ENCODE measurements around the gene DHCR7.

The DHCR7 gene

DNA sequence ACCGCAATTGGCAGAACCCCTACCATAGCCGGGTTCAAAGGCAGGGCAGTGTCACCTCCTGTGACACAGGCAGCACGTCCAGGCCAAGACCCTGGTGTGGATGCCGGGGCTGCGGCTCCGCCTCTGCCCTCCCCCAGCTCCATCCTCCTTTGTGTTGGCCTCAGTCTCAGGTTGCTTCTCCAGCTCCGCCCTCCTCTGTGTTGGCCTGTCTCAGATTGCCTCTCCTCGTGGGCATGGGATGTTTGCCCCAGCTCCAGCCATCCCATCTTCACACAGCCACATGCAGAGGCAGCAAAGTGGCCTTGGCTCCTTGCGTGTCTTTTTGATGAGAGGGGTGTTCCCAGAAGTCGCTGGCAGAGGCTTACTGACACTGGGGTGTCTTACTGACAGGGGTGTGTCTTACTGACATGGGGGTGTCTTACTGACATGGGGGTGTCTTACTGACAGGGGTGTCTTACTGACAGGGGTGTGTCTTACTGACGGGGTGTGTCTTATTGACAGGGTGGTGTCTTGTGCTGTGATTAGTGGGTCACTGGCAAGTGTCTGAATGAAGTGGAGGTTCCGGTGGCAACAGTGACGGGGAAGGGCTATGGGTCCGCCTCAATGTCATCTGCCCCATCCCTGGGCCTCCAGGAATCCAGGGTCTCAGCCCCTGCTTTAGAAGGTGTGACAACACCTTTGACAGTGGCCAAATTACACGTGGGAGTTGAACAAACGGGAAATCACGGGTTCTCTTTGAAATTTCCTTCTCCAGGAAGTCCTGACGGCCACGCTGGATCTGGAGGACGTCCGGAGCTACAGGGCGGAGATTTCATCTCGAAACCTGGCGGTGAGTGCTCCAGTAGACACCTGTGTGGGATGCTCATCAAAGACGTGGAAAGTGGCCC is 29.7 kb upstream of the DHCR7 start:
- DNase-seq, result no peak

DNA sequence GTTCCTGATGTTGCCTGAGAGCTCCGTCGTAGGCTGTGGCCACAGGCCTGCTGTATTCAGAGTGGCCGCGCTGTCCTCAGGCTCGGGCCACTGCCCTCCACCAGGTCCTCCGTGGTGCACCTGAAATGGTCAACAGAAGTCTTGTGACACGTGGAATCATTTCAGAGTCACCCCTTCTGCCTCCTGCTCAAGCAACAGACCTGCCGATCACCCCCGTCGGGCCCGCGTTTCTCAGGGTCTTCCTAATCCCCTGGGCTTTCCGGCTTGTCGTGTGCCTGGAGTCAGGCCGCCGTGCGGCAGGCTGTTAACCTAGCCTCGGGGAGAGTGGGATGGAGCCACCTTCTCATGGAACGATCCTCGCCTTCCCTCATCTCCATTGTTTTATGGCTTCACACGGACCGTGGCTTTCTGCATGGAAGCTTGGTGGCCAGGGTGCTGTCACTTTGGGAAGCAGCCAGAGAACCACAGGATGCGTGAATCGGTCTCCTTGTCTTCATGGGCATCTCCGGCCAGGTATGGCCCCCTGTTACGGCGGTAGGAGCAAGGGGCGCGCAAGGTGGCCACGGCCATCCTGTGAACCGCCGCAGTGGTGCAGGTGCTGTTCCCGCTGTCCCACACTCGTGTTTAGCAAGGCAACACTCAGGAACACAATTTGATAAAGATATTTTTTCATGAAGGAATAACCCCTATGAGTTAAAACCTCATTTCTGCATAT is 28.9 kb upstream of the DHCR7 start:
- no peak for DNase-seq

DNA sequence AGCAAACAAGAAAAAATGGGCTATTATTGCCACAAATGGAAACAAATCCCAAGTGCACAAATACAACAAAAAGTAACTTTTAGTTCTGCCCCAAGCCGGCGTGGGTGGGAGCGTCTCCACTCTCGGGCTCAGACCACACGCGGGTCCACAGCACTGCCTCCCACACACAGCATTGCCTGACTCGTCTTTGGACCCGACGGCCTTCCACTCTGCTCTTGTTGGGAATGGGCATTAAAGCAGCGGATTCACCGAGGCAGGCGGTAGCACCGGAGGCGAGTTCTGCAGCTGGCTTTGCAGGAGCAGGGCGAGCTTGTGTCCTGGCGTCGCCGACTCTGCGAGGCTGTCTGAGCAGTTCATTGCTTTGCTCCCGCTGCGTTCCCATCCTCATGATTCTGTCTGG is 27.8 kb upstream of the DHCR7 start:
- no peak for DNase-seq

DNA sequence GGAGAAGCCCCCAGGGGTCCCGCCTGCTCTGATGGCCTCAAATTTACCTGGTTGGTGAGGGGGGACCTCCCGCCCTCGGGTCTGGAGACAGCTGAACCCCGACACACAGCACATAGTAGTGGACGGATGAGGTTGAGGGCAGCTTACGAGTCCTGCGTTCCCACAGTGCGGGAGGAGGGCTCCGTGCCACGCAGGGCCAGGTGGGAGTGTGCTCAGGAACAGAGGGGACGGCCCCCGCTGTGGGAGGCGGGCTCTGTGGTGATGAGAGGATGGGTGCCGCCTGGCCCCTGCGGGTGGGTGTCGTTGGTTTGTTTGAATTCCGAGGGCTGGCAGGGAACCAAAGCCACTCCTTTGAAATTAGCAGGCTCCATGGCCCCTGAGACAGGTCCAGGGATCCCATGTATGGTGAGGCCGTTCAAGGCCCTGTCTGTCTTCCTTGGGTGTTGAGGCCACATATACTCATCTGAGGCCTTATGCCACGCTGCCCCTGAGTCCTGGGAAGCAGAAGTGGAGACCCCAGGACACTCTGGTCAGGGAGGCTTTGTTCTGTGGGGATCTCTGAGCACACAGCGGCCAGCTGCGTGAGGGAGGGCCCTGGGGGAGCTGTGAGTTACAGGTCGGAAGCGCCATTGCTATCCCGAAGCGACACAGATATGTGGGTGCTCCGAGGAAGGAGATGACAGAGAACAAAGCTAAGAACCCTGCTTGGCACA is 26.7 kb upstream of the DHCR7 start:
- DNase-seq, result no peak

DNA sequence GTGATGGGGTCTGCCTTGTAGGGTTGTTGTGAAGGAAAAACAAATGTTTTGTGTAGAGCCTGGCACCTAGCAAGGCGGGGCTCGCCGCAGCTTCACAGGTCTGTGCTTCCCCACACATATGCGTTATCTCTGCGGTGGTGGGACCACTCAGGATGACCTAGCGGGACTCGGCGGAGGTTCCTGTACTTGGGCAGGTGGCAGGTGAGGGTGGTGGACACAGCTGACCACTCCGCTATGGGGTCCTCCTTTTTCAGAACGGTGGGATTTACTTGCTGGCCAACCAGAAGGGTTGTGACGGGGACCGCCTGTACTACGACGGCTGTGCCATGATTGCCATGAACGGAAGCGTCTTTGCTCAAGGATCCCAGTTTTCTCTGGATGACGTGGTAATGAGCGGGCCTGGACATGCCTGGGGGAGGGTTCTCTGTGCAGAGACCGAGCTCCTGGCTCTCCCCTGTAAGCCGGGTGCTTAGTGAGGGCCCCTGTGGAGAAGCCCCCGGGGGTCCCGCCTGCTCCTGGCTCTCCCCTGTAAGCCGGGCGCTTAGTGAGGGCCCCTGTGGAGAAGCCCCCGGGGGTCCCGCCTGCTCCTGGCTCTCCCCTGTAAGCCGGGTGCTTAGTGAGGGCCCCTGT is 26.1 kb upstream of the DHCR7 start:
- no peak for DNase-seq

DNA sequence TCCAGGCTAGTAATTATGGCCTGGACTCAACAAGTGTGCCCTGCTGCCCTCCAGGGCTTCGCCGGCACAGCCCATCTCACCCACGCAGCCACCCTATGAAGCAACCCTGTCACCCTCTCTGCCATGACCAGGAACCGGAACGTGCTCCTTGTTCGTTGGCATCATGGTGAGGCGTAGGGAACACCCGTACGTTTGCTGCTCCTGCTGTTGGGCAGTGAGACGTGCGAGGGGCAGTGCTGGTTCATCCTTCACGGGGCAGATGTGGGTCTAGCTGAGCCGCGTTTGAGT is 25.5 kb upstream of the DHCR7 start:
- DNase-seq, result no peak

DNA sequence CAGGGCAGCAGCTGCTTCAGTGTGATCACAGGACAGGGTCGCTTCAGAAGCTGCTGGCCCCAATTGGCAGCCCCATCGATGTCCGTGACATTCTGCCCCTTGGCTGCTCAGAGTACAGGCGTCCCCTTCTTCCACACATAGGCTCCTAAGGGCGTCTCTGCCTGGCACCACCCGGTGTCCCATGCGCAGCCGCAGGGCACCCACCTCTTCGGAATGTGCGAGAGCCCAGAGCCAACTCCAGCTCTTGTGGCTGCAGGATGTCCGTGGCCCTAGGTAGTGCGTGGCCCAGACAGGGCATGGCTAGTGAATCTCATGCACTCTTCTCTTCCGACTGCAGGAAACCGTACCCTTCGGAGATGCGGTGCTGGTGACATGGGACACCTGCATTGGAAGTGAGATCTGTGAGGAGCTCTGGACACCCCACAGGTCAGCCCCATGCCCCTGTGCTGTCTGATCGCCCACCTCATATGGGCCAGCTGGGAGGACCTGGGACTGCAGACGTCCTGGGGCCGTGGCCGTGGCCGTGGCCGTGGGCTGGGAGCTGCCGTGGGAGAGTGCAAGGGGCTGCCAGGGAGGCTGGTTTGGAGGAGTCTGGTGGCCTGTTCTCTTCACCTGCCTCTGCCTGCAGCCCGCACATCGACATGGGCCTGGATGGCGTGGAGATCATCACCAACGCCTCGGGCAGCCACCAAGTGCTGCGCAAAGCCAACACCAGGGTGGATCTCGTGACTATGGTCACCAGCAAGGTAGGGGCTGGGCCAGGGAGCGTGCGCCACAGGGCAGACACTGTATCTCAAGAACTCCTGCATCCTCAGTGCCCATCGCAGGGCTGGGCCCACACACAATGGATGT is 25.0 kb upstream of the DHCR7 start:
- no peak for DNase-seq

DNA sequence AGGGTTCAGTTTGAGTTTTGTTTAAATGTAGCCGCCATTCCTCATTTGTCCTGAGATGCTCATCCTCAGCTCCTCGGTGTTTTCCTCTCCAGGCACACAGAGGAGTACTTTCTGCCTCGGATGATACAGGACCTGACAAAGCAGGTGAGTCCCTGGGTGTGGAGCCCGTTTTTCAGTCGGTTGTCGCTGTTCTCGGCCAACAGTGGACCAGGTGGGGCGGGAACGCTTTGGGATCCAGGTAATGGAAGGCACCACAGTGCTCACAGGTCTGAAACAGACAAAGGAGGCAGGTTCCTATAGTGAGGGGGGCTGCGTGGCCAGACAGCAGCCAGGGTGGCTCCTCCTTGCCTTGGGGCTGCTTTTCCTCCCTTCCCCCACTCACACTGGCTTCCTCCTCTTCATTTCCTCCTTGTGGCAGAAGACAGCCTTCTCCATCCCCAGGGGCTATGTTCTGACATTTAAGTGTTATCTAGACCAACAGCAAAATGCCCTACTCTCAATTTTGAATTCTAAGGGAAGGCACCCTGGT is 24.2 kb upstream of the DHCR7 start:
- DNase-seq, result no peak

DNA sequence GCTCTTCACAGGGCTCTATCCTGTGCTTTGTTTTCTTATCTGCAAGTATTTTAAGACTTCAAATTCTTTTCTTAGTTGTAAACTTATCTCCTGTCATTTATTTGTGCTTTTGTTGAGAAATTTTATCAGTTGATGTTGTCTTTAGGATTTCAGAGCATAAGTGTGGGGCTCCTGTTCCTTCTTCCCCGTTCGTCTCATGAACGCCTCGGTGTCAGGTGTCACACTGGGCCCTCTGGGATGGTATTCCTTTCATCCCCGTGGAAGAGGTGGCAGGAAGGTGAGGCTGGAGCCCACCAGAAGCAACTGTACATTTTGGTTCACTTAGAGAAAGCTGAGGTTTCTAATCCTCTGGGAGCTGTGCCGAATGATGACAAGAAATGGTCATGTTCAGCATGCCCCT is 22.8 kb upstream of the DHCR7 start:
- DNase-seq, result no peak

DNA sequence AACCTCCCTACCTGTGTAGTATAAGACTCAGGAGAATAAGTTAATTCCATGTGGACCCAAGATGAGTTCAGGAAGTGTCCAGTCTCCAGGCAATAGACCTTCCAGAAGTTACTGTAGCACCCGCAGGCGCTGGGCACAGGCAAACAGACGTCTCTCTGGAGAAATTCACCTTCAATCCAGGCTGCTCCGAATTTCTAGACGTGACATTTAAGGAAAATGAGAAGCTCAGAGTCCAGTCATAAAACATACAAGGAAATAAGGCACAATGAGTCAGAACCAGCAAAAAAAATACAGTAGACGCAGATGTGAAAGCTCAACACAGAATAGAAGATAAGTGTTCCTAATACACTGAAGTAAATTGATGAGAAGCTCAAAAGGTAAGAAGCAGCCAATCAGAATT is 19.0 kb upstream of the DHCR7 start:
- no peak for DNase-seq

DNA sequence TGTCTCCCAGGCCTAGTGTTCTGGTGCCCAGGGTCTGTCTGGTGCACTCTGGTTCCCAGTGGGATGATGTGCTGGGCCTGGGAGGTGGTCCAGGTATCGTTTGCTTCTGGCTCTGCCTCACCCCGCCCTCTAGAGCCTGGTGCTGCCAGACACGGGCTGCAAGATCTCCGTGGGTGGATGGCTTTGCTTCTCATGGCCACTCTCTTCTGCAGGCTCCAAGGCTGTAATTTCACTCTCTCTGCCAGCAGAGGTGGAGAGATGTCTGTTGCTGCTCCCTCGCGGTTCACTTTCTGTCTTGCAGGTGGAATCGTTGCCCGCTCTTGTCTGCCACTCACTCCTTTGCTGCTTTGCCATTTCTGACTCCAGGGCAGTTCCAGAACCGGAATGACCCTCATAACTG is 18.2 kb upstream of the DHCR7 start:
- DNase-seq, result no peak

DNA sequence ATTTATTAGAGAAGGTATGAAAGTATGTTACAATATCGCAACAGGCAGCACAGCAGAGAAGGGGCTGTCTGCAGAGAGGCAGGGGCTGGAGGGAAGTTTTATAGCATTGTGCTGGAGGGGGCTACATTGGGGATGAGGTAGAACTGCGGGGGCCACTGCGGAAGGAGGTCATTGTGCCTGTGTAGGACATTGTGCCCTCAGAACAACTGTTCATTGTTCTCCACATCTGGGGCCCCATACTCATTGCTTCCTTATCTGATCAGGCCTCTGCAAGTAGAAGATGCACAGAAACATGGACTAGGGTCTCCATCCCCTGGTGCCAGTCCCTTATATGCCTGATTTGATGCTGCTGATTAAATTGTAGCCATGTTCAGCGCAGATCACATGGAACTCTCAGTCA is 16.9 kb upstream of the DHCR7 start:
- DNase-seq, result no peak

DNA sequence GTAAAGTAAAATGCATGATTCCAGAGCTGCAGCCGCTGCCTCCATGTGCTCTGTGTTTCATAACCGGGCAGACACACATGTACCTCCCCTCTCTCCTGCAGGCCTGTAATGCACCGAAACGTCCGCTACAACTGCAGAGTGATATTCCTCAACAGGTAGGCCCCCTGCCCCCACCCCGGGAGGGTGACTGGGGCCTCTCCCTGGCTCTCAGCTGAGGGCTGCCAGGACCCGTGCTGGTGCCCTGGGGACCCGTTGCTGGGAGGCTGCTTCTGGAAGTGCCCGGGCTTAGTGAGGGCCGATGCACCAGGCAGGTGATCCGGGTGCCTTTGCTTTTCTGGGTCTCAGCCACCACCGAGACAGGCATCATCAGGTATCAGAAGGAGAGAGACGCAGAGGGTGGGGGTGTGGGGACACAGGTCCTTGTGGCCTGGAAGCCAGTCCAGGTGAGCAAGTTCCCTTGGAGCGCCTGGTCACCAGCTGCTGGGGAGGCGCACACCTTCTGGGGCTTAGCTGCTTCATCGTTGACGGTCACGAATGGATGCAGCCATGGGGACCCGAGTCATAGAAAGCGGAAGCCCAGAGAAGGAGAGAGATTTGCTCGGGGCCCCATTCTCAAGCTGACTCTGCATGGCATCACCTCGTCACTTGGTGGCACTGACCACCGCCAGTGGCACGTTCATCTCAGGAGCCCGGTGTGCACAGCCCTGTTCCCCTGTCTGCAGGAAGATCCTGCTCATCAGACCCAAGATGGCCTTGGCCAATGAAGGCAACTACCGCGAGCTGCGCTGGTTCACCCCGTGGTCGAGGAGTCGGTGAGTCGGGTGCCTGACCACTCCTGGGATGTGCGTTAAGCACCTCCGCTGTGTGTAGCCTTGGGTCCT is 15.4 kb upstream of the DHCR7 start:
- DNase-seq, result no peak

DNA sequence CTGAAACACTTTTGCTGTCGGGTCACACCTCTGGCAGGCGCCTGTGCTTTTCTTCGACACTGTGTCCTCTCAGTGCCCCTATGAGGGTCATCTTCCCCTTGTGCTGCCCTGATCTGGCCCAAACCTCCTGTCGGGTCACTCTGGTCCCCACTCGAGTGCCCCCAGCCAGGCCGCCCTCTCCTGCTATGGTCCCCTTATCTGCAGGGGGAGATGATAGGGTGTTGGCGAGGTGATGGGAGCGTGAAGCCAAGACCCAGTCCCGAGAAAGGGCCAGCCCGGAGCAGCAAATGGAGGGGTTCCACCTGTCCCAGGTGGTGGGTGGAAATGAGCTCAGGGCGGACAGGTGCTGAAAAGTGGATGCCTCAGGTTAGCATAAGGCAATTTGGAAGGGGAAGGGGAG is 14.5 kb upstream of the DHCR7 start:
- DNase-seq, result no peak

DNA sequence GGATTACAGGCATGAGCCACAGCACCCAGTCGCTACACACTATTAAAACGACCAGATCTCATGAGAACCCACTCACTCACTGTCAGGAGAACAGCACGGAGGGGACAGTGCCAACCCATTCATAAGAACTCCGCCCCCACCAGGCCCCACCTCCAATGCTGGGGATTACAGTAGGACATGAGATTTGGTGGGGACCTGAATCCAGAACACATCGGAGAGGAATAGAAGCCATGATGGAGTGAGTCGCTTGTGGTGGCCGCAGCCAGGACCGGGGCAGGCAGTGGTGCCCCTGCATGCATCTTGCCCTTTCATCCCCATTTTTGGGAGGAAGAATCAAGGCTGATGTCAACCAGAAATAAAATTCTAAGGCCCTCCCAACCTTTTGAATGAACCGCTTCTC is 13.5 kb upstream of the DHCR7 start:
- no peak for DNase-seq

DNA sequence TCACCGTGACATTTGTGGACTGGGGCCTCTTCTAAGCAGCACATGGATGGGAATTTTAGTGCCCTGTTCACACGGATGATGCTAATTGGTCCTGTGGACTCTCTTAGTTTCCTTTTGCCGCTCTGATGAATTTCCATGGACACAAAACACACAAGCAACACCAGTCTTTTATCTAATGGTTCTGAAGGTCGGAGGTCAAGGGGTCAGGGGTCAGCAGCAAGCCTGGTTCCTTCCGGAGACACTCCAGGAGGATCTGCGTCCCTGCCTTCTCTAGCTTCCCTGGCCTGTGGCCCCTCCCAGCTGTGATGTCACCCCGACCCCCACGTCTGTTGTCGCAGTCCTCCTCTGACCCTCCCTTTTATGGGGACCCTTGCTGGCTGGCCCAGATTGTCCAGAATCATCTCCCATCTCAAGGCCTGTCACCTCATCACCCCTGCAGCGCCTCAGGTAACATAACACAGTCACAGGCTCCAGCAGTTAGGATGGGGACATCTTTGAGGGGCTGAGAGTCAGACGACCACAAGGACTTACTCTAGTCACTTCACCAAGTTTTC is 11.7 kb upstream of the DHCR7 start:
- no peak for DNase-seq

DNA sequence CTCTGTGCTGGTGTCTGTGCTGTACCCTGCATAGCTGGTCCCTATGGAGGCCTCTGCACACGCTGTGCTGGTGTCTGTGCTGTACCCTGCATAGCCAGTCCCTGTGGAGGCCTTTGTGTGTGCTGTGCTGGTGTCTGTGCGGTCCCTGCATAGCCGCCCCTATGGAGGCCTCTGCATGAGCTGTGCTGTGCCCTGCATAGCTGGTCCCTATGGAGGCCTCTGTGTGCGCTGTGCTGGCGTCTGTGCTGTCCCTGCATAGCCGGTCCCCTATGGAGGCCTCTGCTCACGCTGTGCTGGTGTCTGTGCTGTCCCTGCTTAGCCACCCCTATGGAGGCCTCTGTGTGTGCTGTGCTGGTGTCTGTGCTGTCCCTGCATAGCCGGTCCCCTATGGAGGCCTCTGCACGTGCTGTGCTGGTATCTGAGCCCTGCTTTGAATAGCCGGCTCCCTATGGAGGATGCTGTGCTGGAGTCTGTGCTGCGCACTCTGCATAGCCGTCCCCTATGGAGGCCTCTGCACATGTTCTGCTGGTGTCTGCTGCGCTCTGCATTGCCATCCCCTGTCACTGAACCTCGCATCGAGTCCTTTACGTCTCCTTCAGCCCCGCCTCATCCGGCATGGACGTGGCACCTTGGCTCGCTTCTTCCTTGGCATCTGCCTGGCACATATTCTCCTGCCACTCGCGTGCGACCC is 11.0 kb upstream of the DHCR7 start:
- DNase-seq, result no peak

DNA sequence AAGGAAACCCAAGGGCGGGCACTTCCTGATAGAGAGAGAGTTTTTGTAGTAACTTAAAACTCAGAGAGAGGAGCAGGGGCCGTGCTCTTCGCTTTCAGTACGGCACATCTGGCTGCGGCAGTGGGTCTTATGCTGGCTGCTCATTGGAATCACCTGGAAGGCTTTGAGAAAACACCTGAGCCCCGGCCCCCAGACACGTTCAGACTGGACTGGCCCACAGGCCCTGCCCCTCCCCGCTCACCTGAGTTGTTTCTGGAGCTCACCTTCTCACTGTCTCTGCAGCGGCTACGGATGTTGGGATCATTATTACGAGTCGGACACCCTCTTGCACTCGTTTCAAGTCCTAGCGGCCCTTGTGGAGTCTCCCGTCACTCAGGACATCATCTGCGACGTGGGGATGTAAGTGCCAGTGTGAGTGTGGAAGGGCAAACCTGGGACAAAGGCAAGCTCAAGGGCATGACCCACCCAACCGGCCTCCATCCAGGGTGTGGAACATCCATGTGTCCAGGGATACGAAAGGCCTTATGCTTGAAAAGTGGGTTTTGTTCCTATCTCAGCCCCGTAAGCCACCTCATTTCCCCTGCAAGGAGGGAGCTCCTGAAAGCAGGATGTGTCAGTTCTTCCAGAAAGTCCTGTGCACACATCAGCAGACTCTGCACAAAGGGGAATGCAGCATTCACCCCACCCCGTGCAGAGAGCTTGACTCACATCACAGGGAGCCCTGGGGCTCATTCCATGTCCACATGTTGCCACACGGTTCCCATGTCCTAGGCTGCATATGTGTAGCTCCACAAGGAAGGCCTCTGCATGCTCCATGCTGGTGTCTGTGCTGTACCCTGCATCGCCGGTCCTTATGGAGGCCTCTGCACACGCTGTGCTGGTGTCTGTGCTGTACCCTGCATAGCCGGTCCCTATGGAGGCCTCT is 10.2 kb upstream of the DHCR7 start:
- no peak for DNase-seq

DNA sequence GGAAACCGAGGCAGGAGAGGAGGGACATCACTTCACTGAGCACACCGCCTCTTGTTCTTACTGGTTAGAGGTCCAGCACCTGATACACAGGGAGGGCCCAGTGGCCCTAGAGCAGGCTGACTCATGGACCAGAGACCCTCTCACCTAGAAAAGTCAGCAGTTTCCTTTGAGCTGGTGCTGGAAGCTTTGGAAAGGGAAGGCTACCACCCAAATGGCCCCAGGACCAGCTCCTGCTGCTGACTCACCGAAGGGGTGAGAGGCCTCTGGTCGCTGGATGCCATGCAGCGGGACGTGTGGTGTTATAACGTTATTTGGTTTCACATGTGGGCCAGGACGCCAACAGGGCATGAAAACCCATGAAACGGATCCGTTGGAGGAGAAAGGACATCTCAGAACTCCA is 8.6 kb upstream of the DHCR7 start:
- no peak for DNase-seq
